ENCODE measurements around the gene PWWP2B.
A peak's percentile ranks its signal among the peaks of the same experiment; 100 is the strongest.
"Not testable (repeated sequence)": the region's sequence is repeated elsewhere in the genome, so short reads cannot be mapped to it uniquely, and the experiment has no call there.

The PWWP2B gene

GRCh38 chr10:132382231-132382922, 14.6 kb upstream of the PWWP2B start:
- no peak for DNase-seq

GRCh38 chr10:132383101-132383500, 13.9 kb upstream of the PWWP2B start:
- DNase-seq = no peak

GRCh38 chr10:132383751-132384196, 13.2 kb upstream of the PWWP2B start:
- no peak for DNase-seq

GRCh38 chr10:132384618-132385388, 12.2 kb upstream of the PWWP2B start:
- DNase-seq = no peak

DNA sequence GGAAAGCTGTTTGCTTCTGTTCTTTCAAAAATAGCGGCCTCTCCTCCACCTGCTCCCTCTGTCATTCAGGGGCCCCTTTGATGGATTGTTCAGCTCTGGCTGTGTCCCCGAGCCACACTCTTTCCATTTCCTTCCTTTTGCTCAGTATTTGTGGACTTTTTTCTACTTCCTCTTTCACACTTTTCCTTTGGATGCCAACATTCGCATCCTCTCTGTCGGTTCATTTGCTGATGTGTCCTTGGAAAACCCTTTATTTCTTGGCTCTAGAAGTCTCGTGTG, 11.7 kb upstream of the PWWP2B start:
- no peak for DNase-seq

DNA sequence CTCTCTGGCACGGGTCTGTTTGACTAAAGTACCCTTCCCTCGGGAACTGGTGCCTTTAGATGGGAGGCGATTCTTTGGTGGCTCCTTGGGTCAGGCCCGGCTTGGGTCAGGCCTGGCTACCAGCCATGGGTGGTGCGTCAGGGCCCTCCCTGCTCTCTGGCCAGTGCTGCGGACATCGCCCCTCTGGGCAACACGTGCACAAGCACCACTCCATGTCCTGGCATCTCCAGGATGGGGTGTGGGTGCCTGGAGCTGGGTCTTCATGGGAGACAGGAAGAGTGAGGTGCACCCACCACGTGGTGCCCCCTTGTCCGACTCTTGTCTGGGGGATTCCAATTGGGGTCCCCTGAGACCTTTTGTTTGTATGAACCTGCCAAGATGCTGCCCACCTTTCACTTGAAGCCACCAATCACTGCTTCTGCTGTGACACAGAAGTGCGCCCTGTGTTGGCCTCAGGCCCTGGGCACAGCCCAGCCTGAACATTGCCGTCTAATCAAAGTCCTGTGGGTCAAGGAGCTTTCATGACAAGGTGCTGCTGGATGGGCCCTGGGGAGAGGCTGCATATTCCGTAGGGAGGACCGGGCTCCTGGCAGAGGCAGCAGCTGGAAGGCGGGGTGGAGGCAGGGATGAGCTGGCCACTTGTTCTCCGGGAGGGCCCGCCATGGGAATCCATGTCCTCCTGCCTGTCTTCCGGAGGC, 11.1 kb upstream of the PWWP2B start:
- DNase-seq = no peak

- no peak for DNase-seq
These were observed 10.6 kb upstream of the PWWP2B start for GRCh38 chr10:132386419-132386831.

DNA sequence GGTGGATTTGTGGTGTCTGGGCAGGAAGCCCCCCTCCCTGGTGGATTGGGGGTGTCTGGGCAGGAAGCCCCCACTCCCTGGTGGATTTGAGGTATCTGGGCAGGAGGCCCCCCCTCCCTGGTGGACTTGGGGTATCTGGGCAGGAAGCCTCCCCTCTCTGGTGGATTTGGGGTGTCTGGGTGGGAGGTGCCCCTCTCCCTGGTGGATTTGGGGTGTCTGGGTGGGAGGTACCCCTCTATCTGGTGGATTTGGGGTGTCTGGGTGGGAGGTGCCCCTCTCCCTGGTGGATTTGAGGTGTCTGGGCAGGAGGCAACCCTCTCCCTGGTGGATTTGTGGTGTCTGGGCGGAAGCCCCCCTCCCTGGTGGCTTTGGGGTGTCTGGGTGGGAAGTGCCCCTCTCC, 10.1 kb upstream of the PWWP2B start:
- DNase-seq = not testable (repeated sequence)

- DNase-seq = peak; percentile 87
These were observed 9.2 kb upstream of the PWWP2B start for GRCh38 chr10:132387764-132388210.

- no peak for DNase-seq
These were observed 8.0 kb upstream of the PWWP2B start for GRCh38 chr10:132388891-132389432.

GRCh38 chr10:132389433-132390169, 7.4 kb upstream of the PWWP2B start:
- no peak for DNase-seq

- no peak for DNase-seq
These were observed 6.7 kb upstream of the PWWP2B start for GRCh38 chr10:132390170-132390920.

GRCh38 chr10:132390921-132391675, 5.9 kb upstream of the PWWP2B start:
- DNase-seq = no peak

GRCh38 chr10:132391676-132392020, 5.4 kb upstream of the PWWP2B start:
- DNase-seq = no peak

- DNase-seq = no peak
These were observed 4.7 kb upstream of the PWWP2B start for GRCh38 chr10:132392184-132392800.

DNA sequence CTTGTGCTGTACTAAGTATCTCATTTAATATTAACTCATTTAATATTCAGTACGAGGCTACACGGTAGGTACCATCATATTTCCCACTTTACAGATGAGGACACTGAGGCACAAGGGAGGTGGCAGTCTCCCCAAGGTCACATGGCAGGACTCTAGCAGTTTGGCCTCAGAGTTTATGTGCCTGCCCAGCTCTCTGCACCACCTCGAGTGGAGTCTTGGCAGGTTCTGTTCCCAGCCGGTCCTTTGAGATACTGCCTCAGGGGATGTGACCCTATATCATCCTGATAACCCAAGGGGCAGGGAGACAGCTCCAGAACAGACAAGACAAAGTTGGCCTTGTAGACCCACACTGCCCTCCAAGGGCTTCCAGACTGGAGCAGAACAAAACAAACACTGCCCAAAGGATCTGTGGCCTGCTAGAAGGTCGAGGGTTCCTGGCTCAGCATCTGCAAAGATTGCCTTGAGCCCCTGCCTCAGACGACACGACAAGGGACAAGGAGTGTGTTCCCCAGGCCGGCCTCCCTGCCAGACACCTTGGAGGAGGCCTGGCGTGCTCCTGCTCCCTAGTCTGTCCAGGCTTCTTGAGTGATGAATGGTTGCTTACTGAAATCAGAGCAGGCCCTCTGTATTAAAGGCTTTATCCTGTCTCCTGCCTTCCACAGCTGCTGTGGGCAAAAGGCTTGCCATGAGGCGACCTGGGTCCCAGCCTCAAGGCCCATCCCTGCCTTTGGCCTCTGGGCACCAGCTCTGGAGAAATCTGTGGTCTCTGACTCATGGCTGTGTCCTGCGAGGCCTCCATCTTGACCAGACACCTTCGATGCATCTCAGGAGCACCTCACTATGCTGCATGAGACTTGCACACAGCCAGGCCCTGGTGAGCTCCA, 3.9 kb upstream of the PWWP2B start:
- DNase-seq = no peak

DNA sequence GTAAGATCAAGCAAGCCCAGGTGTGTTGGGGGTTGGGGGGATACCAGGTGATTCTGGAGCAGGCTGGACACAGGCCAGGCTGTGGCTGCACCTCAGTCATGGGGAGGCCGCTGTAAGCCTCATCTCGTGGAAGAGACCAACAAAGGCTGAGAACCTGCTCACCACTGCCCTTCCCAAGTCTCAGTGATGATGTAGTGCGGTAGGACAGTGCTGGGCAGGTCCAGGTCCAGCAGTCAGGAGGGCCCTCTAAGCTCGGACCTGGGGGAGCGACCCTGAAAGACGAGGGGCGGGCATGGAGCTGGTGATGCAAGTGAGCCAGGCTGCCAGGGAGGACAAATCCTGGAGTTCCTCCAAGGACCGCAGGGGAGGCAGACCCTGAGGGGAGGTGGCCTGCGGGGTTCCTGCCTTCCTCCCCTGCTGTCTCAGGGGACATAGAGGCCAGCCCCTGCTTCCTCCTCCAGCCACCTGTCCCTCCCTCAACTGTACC, 3.3 kb upstream of the PWWP2B start:
- DNase-seq = no peak

DNA sequence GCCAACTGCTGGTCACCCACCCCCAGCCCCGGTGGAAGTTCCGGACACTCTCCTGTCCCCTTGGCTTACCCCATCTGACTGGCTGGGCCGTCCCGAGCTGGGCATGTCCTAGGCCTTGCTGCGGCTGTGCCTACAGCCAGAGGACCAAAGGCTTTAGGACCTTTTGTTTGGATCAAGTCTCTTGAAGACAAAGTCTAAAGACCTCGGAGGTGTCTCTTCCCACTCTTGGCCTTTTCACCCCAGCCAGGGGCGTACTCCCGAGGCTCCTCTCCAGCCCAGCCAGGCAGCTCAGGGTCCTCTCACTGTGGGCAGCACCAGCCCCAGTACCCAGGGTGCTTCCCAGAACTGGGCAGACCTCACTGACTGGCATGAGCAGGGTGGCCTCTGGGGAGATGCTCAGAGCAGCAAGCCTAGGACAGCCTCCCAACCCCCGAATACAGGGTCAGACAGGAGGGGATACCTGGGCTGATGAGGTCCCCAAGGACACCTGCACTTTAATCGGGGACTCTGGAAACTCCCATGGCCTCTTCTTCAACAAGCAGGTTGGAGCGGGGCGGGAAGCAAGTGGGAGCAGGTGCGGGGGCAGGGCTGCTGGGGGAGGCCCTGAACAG, 2.7 kb upstream of the PWWP2B start:
- DNase-seq = no peak

All from stimulated activated CD8-positive, alpha-beta memory T cell treated with anti-CD3 and anti-CD28 coated beads, Interleukin-4, amount 100 ng/mL, for 48 hours (primary cell).